HG02970 (cell line): ENCODE data around the gene POU2AF1.
"Not testable (repeated sequence)": the region's sequence is repeated elsewhere in the genome, so short reads cannot be mapped to it uniquely, and the experiment has no call there.

ENCODE experiments used
- ATAC-seq: cut with Tn5 transposase; IDR thresholded peaks from one replicate; pipeline ENCODE4 v1.9.1; 2021; ENCODE audit warnings: mild to moderate bottlenecking, moderate library complexity, moderate number of reproducible peaks; ENCODE audit not compliant: unreplicated experiment, low FRiP score

Gene POU2AF1

GRCh38 chr11:111324277-111324720, 54.8 kb downstream of the POU2AF1 start:
- ATAC-seq = no peak

GRCh38 chr11:111322534-111322933, 56.5 kb downstream of the POU2AF1 start:
- ATAC-seq = no peak

GRCh38 chr11:111320728-111321568, 58.1 kb downstream of the POU2AF1 start:
- no peak for ATAC-seq

DNA sequence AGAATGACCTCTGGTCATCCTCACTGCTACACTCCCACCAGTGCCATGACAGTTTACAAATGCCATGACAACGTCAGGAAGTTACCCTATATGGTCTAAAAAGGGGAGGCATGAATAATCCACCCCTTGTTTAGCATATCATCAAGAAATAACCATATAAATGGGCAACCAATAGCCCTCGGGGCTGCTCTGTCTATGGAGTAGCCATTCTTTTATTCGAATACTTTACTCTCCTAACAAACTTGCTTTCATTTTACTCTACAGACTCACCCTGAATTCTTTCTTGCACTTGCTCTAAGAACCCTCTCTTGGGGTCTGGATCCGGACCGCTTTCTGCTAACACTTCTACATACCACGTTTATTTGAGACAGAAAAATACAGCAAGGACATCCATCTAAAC, 58.9 kb downstream of the POU2AF1 start:
- ATAC-seq = not testable (repeated sequence)

- no peak for ATAC-seq
Measured at GRCh38 chr11:111319296-111319695, 59.8 kb downstream of the POU2AF1 start.

DNA sequence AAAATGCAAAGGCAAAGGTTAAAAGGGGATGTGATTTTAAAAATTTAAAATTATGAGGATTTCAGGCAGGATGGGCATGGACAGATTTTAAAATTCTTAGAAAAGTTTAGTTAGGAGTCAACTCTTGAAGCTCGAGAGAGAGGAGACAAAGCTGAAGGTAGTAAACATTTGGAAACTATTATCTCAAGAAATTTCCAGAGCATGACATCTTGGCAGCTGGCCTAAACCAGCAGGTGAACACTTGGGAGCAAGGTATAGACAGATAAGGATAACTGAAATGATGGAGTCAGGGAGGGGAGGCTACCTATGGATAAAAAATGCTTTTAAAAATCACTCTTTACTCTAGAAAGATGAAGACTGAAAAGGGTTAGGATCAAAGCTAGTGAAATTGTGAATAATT, 67.0 kb downstream of the POU2AF1 start:
- no peak for ATAC-seq

DNA sequence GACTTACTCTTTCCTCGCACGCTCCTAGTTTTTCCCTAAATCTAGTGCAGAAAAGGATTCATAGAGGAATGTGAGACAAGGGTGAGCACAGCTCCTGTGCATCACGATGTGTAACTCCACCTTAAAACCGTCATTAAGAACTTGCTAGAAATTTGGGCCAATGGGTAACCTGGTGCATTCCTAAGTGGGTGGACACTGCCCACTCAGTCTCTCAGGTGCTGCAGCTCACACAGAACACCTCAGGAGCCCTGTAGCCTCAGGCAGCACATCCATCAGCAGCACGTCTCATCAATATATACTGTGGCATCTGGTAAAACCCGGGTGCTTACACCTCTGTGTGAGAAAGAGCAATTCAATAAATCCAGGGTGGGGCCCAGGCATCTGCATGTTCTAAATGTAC, 68.4 kb downstream of the POU2AF1 start:
- ATAC-seq = no peak

DNA sequence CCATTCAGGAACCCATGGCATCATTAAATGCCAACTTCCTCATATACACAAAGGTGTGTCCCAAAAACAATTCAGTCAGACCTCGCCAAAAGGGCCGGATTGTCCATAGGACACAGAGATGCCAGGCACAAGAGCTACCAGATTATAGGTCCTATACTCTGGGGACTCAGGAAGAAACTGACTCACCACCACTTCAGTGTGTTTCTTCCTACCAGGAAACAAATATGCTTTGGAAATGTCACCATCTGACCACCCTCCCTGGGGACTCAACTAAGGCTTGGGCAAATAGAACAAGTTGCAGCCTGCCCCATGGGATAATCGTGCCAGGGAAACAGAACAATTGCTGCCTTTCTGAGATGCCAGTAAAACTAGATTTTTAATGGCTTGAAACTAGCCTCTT, 69.0 kb downstream of the POU2AF1 start:
- ATAC-seq = no peak

DNA sequence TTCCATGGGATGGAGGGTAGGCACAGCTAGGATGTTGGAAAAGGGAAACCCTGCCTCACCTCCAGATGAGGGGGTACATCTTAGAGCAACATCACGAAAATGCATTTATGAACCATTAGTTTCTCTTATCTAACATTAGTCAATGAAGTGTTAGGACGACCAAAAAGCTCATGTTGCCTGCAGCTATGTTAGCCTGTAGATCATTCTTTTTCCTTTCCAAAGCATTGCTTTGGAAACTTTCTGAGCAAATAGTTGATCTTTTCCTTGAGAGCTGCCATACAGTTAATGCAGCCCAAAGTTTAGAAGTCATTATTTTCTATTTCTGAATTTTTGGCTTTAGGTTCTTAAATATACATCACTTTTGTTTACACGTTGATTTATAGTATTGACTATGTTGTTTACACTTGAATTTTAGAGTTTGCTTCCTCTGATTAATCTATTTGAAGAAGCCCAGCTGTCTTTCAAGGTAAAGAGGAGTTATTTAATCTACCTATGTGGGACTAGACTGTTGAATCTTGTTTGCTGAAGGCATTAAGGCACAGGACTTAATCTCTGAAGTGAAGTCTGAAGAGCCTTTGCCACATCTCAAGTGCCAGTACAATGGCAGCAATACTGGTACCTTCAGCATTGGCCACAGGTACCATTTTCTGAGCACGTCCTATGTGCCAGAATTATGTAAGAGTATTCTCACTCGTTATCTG, 69.7 kb downstream of the POU2AF1 start:
- ATAC-seq = no peak

GRCh38 chr11:111308140-111308539, 70.9 kb downstream of the POU2AF1 start:
- ATAC-seq = no peak

DNA sequence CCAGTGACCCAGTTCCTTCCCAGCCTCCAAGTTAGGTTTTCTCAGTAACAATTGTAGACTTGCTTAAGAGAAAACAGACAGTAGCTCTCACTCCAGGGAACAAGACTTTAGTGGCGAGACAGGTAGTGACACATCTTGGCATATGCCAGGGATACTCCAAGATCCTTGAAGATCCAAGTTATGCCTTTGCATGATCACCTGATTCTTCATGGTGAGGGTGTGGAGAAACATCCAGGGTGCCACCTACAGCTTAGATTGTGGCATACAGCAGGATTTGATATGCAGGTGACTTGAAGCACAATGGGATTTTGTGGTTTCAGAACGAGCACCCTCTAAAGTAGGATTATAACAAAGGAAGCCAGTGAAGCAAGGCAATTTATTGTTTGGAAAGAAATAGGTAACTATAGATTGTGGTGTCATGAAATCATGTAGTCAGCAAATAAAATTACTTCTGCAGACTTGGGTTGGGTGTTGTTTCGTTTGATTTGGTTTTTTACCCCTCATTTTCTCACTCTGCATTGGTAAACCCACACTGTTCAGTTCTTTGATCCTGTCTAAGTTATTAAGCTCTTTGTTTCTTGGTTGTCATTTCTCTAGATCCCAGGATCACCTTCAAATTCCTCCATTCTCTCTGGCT, 71.5 kb downstream of the POU2AF1 start:
- no peak for ATAC-seq

DNA sequence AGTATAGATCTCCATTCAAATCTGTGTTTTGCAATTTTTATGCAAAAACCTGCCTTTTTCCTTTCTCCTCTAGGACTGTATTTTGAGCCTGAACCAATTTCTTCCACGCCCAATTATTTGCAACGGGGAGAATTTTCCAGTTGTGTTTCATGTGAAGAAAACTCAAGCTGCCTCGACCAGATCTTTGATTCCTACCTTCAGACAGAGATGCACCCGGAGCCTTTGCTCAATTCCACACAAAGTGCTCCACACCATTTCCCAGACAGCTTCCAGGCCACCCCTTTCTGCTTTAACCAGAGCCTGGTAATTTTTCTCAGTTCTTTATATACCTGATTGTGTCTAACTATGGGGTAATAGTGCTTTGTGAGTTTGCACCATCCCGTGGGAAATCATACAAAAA, 72.8 kb downstream of the POU2AF1 start:
- no peak for ATAC-seq

- ATAC-seq = no peak
Measured at GRCh38 chr11:111305876-111306275, 73.2 kb downstream of the POU2AF1 start.

DNA sequence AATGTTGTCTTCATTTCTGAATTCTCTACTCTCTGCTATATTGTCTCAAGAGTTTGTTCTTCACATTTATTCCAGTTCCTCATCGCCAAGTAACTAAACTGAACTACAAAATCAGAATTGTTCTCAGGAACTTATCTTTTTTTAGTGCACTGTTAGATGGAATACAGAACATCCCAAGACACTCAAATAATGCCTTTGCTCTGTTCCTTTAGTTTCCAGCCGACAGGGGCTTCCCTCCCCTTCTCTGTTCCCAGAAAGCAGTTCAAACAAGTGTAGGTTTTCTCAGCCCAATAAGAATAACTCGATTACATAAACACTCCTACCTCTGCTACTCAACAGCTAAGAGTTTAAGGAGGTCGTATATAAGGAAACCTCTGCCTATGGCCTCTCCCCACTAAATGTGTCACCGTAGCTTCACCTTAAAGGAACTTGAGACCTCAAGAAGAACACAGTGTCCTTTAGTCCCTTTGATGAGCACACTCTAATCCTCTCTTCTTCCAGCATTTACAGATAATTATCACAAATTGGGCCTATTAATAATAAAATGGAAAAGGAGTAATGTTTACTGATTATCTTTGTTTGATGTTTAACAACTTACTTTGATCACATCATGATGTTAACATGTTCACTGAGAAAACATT, 73.8 kb downstream of the POU2AF1 start:
- ATAC-seq = no peak

DNA sequence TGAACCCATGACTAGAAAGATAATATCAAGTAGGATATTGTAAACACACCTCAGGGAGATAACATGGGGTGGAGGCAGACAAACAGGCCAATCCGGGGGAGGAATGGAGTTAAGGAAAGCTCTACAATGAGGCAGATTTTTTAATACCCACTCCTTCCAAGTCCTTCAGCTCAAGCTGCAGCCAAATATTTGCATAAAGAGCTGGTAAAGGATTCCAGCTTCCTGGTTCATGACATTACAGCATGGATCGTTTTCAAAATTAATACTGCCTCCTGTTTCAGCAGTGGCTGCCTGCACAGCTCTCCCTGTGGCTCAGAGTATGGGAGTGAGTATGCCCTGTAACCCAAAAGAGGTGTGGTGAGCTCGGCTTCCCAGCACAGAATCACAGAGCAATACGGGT, 75.6 kb downstream of the POU2AF1 start:
- ATAC-seq = no peak

DNA sequence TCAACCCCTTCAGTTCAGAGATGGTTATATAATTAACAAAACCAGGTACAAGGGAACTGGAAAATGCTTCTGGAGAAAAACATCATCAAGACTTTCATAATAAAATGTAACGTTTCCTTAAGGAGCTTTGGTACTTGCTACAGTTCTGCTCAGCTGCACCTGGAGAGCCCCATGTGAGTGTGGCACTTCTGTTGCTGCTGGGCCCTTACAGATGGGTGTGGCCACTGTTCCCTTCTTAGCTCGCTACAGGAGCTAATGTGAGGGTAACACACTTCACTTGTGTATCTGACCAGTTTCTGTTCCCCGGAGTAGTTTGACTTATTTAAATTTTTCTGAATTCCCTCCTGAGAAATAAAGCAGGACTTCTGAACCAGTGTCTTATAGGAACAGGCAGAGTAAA, 76.8 kb downstream of the POU2AF1 start:
- no peak for ATAC-seq
